Ovary (tissue), 9 donors: ENCODE results near the gene DPP9. TPM values are rescaled to one million over a fixed set of nuclear protein-coding genes. Genes with fewer than 3 reads are reported as not detected.
A peak's percentile ranks its signal among the peaks of the same experiment; 100 is the strongest.

Experiments used
- DNase-seq, 5 donors: peaks; one replicate each; pipeline ENCODE4 v3.0.0-alpha.2; 2019 to 2020
- H3K27ac ChIP-seq, 2 donors: fragments of 200-600 bp; one replicate each; pipeline versions ENCODE4 v1.5.1 to v1.8.0; 2019 to 2022
- H3K27me3 ChIP-seq: fragments of 200-600 bp; one replicate; pipeline ENCODE4 v1.8.0; 2022
- H3K36me3 ChIP-seq: fragments of 200-600 bp; sonication (generic); one replicate; pipeline ENCODE4 v1.5.1; 2019
- H3K4me1 ChIP-seq: one replicate; pipeline ENCODE4 v1.8.1; 2013; ENCODE audit warnings: mild to moderate bottlenecking, moderate library complexity; ENCODE audit not compliant: insufficient read depth
- H3K4me3 ChIP-seq: fragments of 200-600 bp; sonication (generic); one replicate; pipeline ENCODE4 v1.5.1; 2017
- H3K9me3 ChIP-seq, 2 donors: fragments of 200-600 bp in 1 of 2; sonication (generic) in 1 of 2; one replicate each; pipeline versions ENCODE4 v1.5.1 to v1.8.1; 2013 to 2019; ENCODE audit warnings: mild to moderate bottlenecking in 1 of 2, moderate library complexity in 1 of 2
- CTCF ChIP-seq, 3 donors: fragments of 450-650 bp in 2 of 3; fragments of 200-600 bp in 1 of 3; IDR thresholded peaks; one replicate each; pipeline versions ENCODE4 v1.5.1 to v1.8.0; 2016 to 2022; ENCODE audit warnings: antibody characterized with exemption in 3 of 3, mild to moderate bottlenecking in 1 of 3
- EP300 ChIP-seq: sonication (generic); formaldehyde crosslinking; IDR thresholded peaks from one replicate; pipeline ENCODE4 v1.6.1; 2017; ENCODE audit warnings: antibody characterized with exemption
- POLR2A ChIP-seq: fragments of 450-650 bp; IDR thresholded peaks from one replicate; pipeline ENCODE4 v1.6.1; 2017; ENCODE audit warnings: antibody characterized with exemption, mild to moderate bottlenecking, moderate library complexity
- WGBS, 3 donors: extraction: QIAGEN DNeasy Blood & Tissue Kit in 1 of 3; methylation state at CpG; one replicate each; pipeline versions ENCODE4 v1.1.5 to v1.1.7; 2013 to 2017; 5-methylcytosine and 5-hydroxymethylcytosine counted together
- intact Hi-C, 4 donors: fragments of 100-400 bp; cut with DNase I; formaldehyde crosslinking; loops; one replicate each; pipeline versions ENCODE4 v1.11.0 to v1.15.1; 2022 to 2023
- microRNA-seq, 3 donors: library from miRNA; unstranded; fragments of <30 nt; microRNA quantifications; one replicate each; pipeline versions ENCODE4 to v1.2.0, GENCODE V29; 2019 to 2020
- polyA plus RNA-seq, 2 donors: library from polyadenylated mRNA; stranded (reverse); fragments of 200-250 nt in 1 of 2; fragments of 350-450 nt in 1 of 2; fragmentation: Illumina TruSeq in 1 of 2; extraction: RNeasy Lipid Tissue Mini Kit (QIAGEN cat#74804) in 1 of 2; gene quantifications; one replicate each; pipeline ENCODE4 v1.2.3, GENCODE V29; 2013 to 2014
- small RNA-seq: library from RNA; depleted of rRNA; stranded (forward); fragments of <200 nt; gene quantifications from one replicate; pipeline ENCODE3, GENCODE V24; 2016
- total RNA-seq, 7 donors: library from RNA; depleted of rRNA in 2 of 7; stranded (reverse); fragments of >200 nt in 2 of 7; fragmentation: NEBNext Ultra II Directional in 3 of 7; extraction: Animal tissue kit (Norgen Biotek cat#: 25700) in 3 of 7; gene quantifications; one replicate each; pipeline versions ENCODE4 v1.1.0 to v1.2.4, GENCODE V29; 2016 to 2023
- donor health status: DM: no; HTN: no; CAD: no; lungs with moderate emphysema.
- donor health status: DM: no; HTN: no; CAD: no.
- donor health status: Bipolar disorder and iron deficiency.
- donor health status: DM: yes; HTN: yes; CAD: no.
- donor health status: DM: no; HTN: no; CAD: no.
- donor health status: DM: yes; HTN: yes; CAD: no.

DPP9 gene
- total and polyA plus RNA-seq, 9 donors: 14.4 to 69.5 (median 40.1) TPM

- H3K36me3 ChIP-seq: no peaks in the 10 kb centered on the region
- intact Hi-C loops: loop anchor here in 1 of 4 donors (5.0 kb wide), 1 partner anchor 78 kb away; the partner anchor contains the start of gene SEMA6B
- H3K27me3 ChIP-seq: no peaks in the 10 kb centered on the region
- TF ChIP-seq POLR2A (no peak), CTCF (IDR thresholded peaks at IDR 0.05) (no peak), EP300 (no peak)
- WGBS, 3 donors: 14 to 25% (median 19%) methylated on average over 13 of the region's 13 CpGs
- peak in 1 of 5 donors; percentile 43 for DNase-seq
- H3K27ac ChIP-seq: no peak overlapping the region
- H3K4me1 ChIP-seq: peaks cover 3% of the 10 kb centered on the region
- peak overlapping the region; percentile 28 for H3K4me3 ChIP-seq
- H3K9me3 ChIP-seq: no peaks in the 10 kb centered on the region
These were observed 87.9 kb downstream of the DPP9 start for GRCh38 chr19:4635754-4636116.

DNA sequence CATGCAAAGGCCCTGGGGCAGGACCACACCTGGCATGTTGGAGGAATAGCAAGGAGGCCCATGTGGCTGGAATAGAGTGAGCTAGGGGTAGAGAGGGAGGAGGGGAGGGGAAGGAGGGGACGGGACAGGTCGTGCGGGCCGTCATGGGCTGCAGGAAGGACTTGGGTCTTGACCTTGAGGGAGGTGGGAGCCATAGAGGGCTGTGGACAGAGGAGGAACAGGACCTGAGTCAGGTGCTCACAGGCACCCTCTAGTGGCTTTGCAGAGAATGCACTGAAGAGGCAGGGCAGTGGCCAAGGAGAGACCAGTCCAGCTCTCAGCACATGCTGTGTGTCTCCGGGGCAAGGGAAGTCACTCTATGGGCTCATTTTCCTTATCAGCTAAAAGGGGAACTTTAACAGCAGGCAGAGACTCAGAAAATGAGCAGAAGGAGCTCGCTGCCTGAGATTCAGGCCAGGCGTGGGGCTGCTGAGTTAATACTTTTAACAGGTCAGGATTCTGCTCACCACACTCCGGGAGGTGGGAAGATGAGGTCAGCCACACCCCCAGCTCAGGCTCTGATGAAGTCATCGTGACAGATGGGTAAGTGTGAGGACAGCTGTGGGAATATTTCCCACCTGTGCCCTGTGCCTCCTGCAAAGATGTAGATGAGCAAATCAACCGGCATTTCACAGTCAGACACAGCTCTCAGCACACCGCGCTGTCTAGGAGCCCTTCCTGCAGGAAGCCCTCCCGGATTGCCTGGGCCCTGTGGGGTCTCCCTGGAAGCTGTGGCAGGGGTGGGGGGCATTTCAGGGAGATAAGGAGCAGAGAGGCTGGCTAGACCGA, 90.3 kb downstream of the DPP9 start:
- Histone ChIP-seq H3K4me3 (no peak overlapping the region), H3K4me1 (peaks cover 3% of the 10 kb centered on the region), H3K36me3 (no peaks in the 10 kb centered on the region), H3K27me3 (no peaks in the 10 kb centered on the region), H3K27ac (no peak overlapping the region), H3K9me3 (no peaks in the 10 kb centered on the region)
- intact Hi-C loops: loop anchor here in 1 of 4 donors (5.0 kb wide), 1 partner anchor 56 kb away; no protein-coding TSS in a partner anchor
- TF ChIP-seq EP300: no peak
- no peak for TF ChIP-seq CTCF (IDR thresholded peaks at IDR 0.05)
- no peak for TF ChIP-seq POLR2A
- WGBS, 3 donors: 33 to 44% (median 44%) methylated on average over 14 of the region's 14 CpGs
- DNase-seq: peak in 1 of 5 donors; percentile 39

Small RNAs within 50 kb of the gene (microRNA-seq; reads per million reads assigned to microRNA genes)
- gene MIR7-3: 0 reads per million in 3 donors

Small RNAs within 50 kb of the gene (small RNA-seq; reads per million reads assigned to genes)
- not detected for gene MIR7-3

Other genes starting within 250 kb of the DPP9 start
- gene PLIN4, start 205.4 kb downstream of the DPP9 start, total RNA-seq: 10 to 100 TPM in 5 of 7 donors, 1 to 10 TPM in 2; 3.7 to 55.1 (median 23.6) TPM
- 1 to 10 TPM; 1.6 to 9.6 TPM for gene PLIN4, start 205.4 kb downstream of the DPP9 start, polyA plus RNA-seq
- 100 to 1,000 TPM in 4 of 7 donors, 10 to 100 TPM in 3; 26.0 to 149 (median 131) TPM for gene PLIN5, start 188.6 kb downstream of the DPP9 start, total RNA-seq
- gene PLIN5, start 188.6 kb downstream of the DPP9 start, polyA plus RNA-seq: 10 to 100 TPM in 1 of 2 donors, 1 to 10 TPM in 1; 8.8 to 85.0 TPM
- 1 to 10 TPM; 1.3 to 7.6 (median 3.6) TPM for gene LRG1, start 183.8 kb downstream of the DPP9 start, total RNA-seq
- 1 to 10 TPM in 1 of 2 donors, under 1 TPM in 1; 0.33 to 2.1 TPM for gene LRG1, start 183.8 kb downstream of the DPP9 start, polyA plus RNA-seq
- gene SEMA6B, start 164.2 kb downstream of the DPP9 start, total RNA-seq: 1 to 10 TPM; 1.3 to 9.7 (median 5.5) TPM
- gene SEMA6B, start 164.2 kb downstream of the DPP9 start, polyA plus RNA-seq: 1 to 10 TPM in 1 of 2 donors, under 1 TPM in 1; 0.77 to 7.6 TPM
- 10 to 100 TPM in 3 of 7 donors, 1 to 10 TPM in 4; 4.3 to 14.0 (median 9.8) TPM for gene TNFAIP8L1, start 84.3 kb downstream of the DPP9 start, total RNA-seq
- 1 to 10 TPM; 6.8 to 8.1 TPM for gene TNFAIP8L1, start 84.3 kb downstream of the DPP9 start, polyA plus RNA-seq
- gene MYDGF, start 53.5 kb downstream of the DPP9 start, total RNA-seq: 10 to 100 TPM; 28.6 to 76.1 (median 59.4) TPM
- gene MYDGF, start 53.5 kb downstream of the DPP9 start, polyA plus RNA-seq: 10 to 100 TPM; 44.5 to 85.4 TPM
- gene FEM1A, start 67.9 kb upstream of the DPP9 start, total RNA-seq: 10 to 100 TPM in 2 of 7 donors, 1 to 10 TPM in 5; 7.4 to 11.4 (median 9.1) TPM
- 1 to 10 TPM; 3.6 to 4.4 TPM for gene FEM1A, start 67.9 kb upstream of the DPP9 start, polyA plus RNA-seq
- 10 to 100 TPM in 2 of 7 donors, 1 to 10 TPM in 5; 3.6 to 13.3 (median 9.6) TPM for gene TICAM1, start 107.9 kb upstream of the DPP9 start, total RNA-seq
- 1 to 10 TPM; 2.5 to 7.8 TPM for gene TICAM1, start 107.9 kb upstream of the DPP9 start, polyA plus RNA-seq
- 10 to 100 TPM; 26.1 to 83.9 (median 73.7) TPM for gene PLIN3, start 143.8 kb upstream of the DPP9 start, total RNA-seq
- gene PLIN3, start 143.8 kb upstream of the DPP9 start, polyA plus RNA-seq: 10 to 100 TPM; 48.7 to 51.9 TPM
- 1 to 10 TPM in 1 of 7 donors, under 1 TPM in 4, not detected in 2; 0.15 to 1.2 (median 0.28) TPM for gene ARRDC5, start 179.1 kb upstream of the DPP9 start, total RNA-seq
- gene ARRDC5, start 179.1 kb upstream of the DPP9 start, polyA plus RNA-seq: under 1 TPM in 1 of 2 donors, not detected in 1; 0.07 TPM
- gene UHRF1, start 185.7 kb upstream of the DPP9 start, total RNA-seq: 1 to 10 TPM in 2 of 7 donors, under 1 TPM in 5; 0.18 to 4.0 (median 0.50) TPM
- under 1 TPM; 0.42 to 0.86 TPM for gene UHRF1, start 185.7 kb upstream of the DPP9 start, polyA plus RNA-seq
- gene KDM4B, start 245.3 kb upstream of the DPP9 start, total RNA-seq: 10 to 100 TPM; 21.6 to 62.9 (median 47.8) TPM
- 10 to 100 TPM in 1 of 2 donors, 1 to 10 TPM in 1; 5.2 to 19.4 TPM for gene KDM4B, start 245.3 kb upstream of the DPP9 start, polyA plus RNA-seq